Activated CD8-positive, alpha-beta memory T cell treated with anti-CD3 and anti-CD28 coated beads, Interleukin-2, amount 10 ng/mL, durations not matched to agents 7 days and 5 days (primary cell): ENCODE measurements around the gene WDR81. TPM values are rescaled to one million over a fixed set of nuclear protein-coding genes. Genes with fewer than 3 reads are reported as not detected.

ENCODE experiments used
- ATAC-seq: fragments of 150-1000 bp; cut with Tn5 transposase; one replicate; pipeline ENCODE4 v1.10.0; 2021; ENCODE audit warnings: moderate library complexity
- CTCF ChIA-PET: fragments of 350-600 bp; sonication (Branson Sonifier 250); formaldehyde crosslinking; loops from one replicate; lab custom pipeline; 2021; ENCODE audit warnings: antibody characterized with exemption; lab: Charles Lee
- DNase-seq: peaks from one replicate; pipeline ENCODE4 v3.0.0-alpha.2; 2020
- H3K27ac Mint-ChIP-seq: one replicate; pipeline ENCODE4 v1.8.0; 2021; ENCODE audit warnings: mild to moderate bottlenecking, mixed read lengths
- H3K27me3 Mint-ChIP-seq: one replicate; pipeline ENCODE4 v1.8.0; 2021; ENCODE audit warnings: mixed read lengths
- H3K36me3 Mint-ChIP-seq: one replicate; pipeline ENCODE4 v1.8.0; 2021; ENCODE audit warnings: mild to moderate bottlenecking, mixed read lengths
- H3K4me1 Mint-ChIP-seq: one replicate; pipeline ENCODE4 v1.8.0; 2021; ENCODE audit warnings: mixed read lengths
- H3K4me3 Mint-ChIP-seq: one replicate; pipeline ENCODE4 v1.8.0; 2021; ENCODE audit warnings: mild to moderate bottlenecking, moderate library complexity, mixed read lengths
- H3K9me3 Mint-ChIP-seq: one replicate; pipeline ENCODE4 v1.8.0; 2022; ENCODE audit warnings: low read depth, mixed read lengths
- total RNA-seq, 2 experiments: library from RNA; stranded (reverse); gene quantifications; one replicate each; pipeline ENCODE4 v1.2.3, GENCODE V29; 2021

Gene WDR81
- total RNA-seq, 2 experiments from 2014 or later = 28.7 to 32.1 TPM

DNA sequence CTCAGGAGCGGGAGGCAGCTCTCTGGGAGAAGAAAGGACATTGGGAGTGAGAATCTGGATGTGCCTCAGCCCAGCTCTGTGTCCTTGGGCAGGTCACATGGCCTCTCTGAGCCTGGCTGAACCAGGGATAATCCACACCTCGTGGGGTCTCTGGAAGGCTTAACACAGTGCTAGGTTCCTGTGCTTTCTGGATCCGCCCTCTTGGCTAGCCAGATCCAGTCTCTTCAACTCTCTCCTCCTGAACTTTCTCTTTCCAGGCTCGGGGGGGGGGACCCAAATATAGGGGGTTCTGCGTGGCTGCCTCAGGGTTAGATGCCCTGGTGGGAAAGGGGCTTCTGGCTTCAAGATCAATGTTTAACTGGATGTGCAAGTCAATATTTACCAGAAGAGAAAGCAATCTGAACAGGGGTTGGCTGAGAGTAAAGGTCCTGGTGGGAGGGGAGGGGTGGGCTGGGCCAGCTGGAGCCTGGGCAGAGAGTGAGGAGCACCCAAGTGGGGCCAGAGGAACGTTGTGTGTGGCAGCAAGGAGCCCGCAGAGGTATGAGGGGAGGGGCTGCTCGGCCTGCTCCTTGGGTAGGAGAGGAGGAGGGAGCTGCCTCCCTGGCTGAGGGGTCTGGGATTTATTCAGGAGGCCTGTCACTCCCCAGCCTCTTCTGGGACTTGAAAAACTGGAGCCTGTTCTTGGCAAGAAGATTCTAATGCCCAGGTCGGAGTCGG, 18.0 kb downstream of the WDR81 start, which contains the start of gene SERPINF2:
SERPINF2 (plus strand) TSS at position 501 of the 717 bp plus-strand sequence. CDS start 2,125 bp downstream, outside the sequence.
- H3K27me3 Mint-ChIP-seq = no peaks in the 10 kb centered on the region
- no peaks in the 10 kb centered on the region for H3K36me3 Mint-ChIP-seq
- H3K27ac Mint-ChIP-seq = no peak within 1 kb of the TSS
- no peaks in the 10 kb centered on the region for H3K9me3 Mint-ChIP-seq
- no peak within 1 kb of the TSS for H3K4me3 Mint-ChIP-seq
- ATAC-seq (no peak), DNase-seq (no peak)
- H3K4me1 Mint-ChIP-seq = no peaks in the 10 kb centered on the region
- CTCF ChIA-PET = no interaction called here

GRCh38 chr17:1743088-1743439, 18.6 kb downstream of the WDR81 start:
- Mint-ChIP-seq H3K4me1 (no peaks in the 10 kb centered on the region), H3K9me3 (no peaks in the 10 kb centered on the region), H3K36me3 (no peaks in the 10 kb centered on the region), H3K27ac (no peak overlapping the region), H3K4me3 (no peak overlapping the region), H3K27me3 (no peaks in the 10 kb centered on the region)
- CTCF ChIA-PET = no interaction called here
- no peak for DNase-seq
- no peak for ATAC-seq

DNA sequence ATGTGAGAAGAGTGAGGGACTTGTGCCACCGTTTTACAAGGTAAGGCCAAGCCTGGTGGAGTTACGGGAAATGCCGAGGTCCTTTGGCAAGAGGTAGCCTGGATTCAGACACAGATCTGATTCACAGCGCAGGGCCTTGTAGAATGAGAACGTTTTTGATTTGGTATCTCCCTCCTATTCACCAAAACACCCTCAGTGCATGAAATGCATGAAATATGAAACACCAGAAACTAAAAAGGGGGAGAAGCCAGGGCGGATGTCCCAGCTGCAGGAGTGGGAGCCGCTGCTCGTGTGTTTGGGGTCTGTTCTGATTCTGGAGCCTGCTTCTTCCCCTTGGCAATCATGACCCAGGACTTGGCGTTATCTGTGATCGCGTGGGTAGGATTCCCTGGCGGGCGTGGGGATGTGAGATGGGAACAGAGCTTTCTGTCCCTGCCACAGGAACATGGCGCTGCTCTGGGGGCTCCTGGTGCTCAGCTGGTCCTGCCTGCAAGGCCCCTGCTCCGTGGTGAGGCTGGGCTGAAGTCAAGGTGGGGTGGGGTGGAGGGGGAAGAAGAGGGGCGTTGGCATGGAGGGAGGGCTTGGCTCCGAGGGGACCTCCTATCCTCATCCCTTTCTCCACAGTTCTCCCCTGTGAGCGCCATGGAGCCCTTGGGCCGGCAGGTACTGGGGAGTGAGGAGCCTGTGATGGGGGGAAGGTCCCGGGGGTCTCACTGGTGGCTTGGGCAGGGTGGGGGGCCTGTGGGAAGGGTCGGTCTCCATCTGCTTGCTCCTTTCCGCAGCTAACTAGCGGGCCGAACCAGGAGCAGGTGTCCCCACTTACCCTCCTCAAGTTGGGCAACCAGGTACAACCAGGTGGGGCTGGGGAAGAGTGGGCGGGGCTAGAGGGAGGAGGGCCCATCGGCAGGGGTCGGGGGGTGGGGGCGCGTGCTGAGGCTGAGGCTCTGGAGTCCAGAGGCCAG, 20.3 kb downstream of the WDR81 start:
- Mint-ChIP-seq H3K27me3 (no peaks in the 10 kb centered on the region), H3K4me1 (no peaks in the 10 kb centered on the region), H3K9me3 (no peaks in the 10 kb centered on the region), H3K4me3 (no peak overlapping the region), H3K36me3 (no peaks in the 10 kb centered on the region), H3K27ac (no peak overlapping the region)
- DNase-seq = no peak
- no peak for ATAC-seq
- CTCF ChIA-PET = interaction anchor here (1.4 kb wide), 1 partner anchor 121 kb away, joined by 5 read pairs; no protein-coding TSS in a partner anchor

- DNase-seq = no peak
- Mint-ChIP-seq H3K4me3 (no peak overlapping the region), H3K36me3 (no peaks in the 10 kb centered on the region), H3K27ac (no peak overlapping the region), H3K4me1 (no peaks in the 10 kb centered on the region), H3K27me3 (no peaks in the 10 kb centered on the region), H3K9me3 (no peaks in the 10 kb centered on the region)
- CTCF ChIA-PET = no interaction called here
- no peak for ATAC-seq
Observed at GRCh38 chr17:1745513-1746020, 21.1 kb downstream of the WDR81 start.

DNA sequence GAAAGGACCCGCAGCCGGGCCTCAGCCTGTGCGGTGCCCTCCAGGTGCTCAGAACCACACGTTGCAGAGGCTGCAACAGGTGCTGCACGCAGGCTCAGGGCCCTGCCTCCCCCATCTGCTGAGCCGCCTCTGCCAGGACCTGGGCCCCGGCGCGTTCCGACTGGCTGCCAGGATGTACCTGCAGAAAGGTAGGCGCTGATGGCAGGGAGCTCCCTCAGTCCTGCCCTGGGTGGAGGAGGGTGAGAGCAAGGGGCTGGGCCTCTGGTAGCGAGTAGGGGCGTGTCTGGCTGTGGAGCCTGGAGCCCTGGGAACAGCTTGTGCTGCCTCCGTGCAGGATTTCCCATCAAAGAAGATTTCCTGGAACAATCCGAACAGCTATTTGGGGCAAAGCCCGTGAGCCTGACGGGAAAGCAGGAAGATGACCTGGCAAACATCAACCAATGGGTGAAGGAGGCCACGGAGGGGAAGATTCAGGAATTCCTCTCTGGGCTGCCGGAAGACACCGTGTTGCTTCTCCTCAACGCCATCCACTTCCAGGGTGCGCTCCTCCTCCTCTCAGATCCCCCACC, 22.6 kb downstream of the WDR81 start:
- Mint-ChIP-seq H3K9me3 (no peaks in the 10 kb centered on the region), H3K4me1 (no peaks in the 10 kb centered on the region), H3K27ac (no peak overlapping the region), H3K36me3 (no peaks in the 10 kb centered on the region), H3K27me3 (no peaks in the 10 kb centered on the region), H3K4me3 (no peak overlapping the region)
- ATAC-seq (no peak), DNase-seq (no peak)
- CTCF ChIA-PET = interaction anchor here (0.8 kb wide), 1 partner anchor 36 kb away, joined by 3 read pairs; no protein-coding TSS in a partner anchor

DNA sequence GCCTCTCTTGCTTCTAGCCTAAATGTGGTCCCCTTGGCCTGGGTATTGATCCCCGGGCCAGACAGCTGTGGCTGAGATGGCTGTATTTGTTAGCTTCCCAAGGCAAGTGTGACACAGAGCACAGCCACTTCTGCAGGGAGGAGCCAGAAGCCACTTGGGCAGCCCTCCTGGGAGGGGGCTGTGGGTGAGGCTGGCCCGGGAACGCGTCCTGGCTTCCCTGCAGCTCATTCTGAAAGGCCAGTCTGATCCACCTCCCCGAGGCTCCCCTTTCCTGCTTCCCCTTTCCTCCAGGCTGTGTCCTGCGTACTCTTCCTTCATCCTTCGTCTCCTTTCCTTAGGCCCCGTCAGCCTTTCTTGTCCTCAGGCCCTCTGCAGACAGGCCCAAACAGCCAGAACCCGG, 26.1 kb downstream of the WDR81 start:
- Mint-ChIP-seq H3K4me3 (no peak overlapping the region), H3K4me1 (no peaks in the 10 kb centered on the region), H3K9me3 (no peaks in the 10 kb centered on the region), H3K27me3 (no peaks in the 10 kb centered on the region), H3K36me3 (no peaks in the 10 kb centered on the region), H3K27ac (no peak overlapping the region)
- CTCF ChIA-PET = no interaction called here
- DNase-seq (no peak), ATAC-seq (no peak)

- Mint-ChIP-seq H3K36me3 (no peaks in the 10 kb centered on the region), H3K9me3 (no peaks in the 10 kb centered on the region), H3K27me3 (no peaks in the 10 kb centered on the region), H3K4me1 (no peaks in the 10 kb centered on the region), H3K27ac (no peak overlapping the region), H3K4me3 (no peak overlapping the region)
- CTCF ChIA-PET = interaction anchor here (1.4 to 1.9 kb wide), 2 partner anchors 15 to 31 kb away, joined by 3 to 5 read pairs; no protein-coding TSS in a partner anchor
- no peak for ATAC-seq
- DNase-seq = no peak
Observed at GRCh38 chr17:1752425-1753262, 28.1 kb downstream of the WDR81 start.

- no peak for ATAC-seq
- no peak overlapping the region for H3K4me3 Mint-ChIP-seq
- DNase-seq = no peak
- CTCF ChIA-PET = interaction anchor here (1.9 kb wide), 1 partner anchor 33 kb away, joined by 5 read pairs; no protein-coding TSS in a partner anchor
- H3K27me3 Mint-ChIP-seq = no peaks in the 10 kb centered on the region
- no peaks in the 10 kb centered on the region for H3K36me3 Mint-ChIP-seq
- H3K27ac Mint-ChIP-seq = no peak overlapping the region
- H3K9me3 Mint-ChIP-seq = no peaks in the 10 kb centered on the region
- no peaks in the 10 kb centered on the region for H3K4me1 Mint-ChIP-seq
Observed at GRCh38 chr17:1753767-1754429, 29.4 kb downstream of the WDR81 start.

GRCh38 chr17:1754430-1755112, 30.1 kb downstream of the WDR81 start:
- H3K27ac Mint-ChIP-seq = no peak overlapping the region
- H3K4me3 Mint-ChIP-seq = no peak overlapping the region
- H3K36me3 Mint-ChIP-seq = no peaks in the 10 kb centered on the region
- ATAC-seq (no peak), DNase-seq (no peak)
- CTCF ChIA-PET = interaction anchor here (0.9 kb wide), 1 partner anchor 11 kb away, joined by 4 read pairs; no protein-coding TSS in a partner anchor
- H3K4me1 Mint-ChIP-seq = no peaks in the 10 kb centered on the region
- no peaks in the 10 kb centered on the region for H3K9me3 Mint-ChIP-seq
- no peaks in the 10 kb centered on the region for H3K27me3 Mint-ChIP-seq

- H3K27ac Mint-ChIP-seq = no peak overlapping the region
- CTCF ChIA-PET = interaction anchor here (0.9 kb wide), 1 partner anchor 10 kb away, joined by 4 read pairs; no protein-coding TSS in a partner anchor
Observed at GRCh38 chr17:1755252-1755826, 30.8 kb downstream of the WDR81 start.

DNA sequence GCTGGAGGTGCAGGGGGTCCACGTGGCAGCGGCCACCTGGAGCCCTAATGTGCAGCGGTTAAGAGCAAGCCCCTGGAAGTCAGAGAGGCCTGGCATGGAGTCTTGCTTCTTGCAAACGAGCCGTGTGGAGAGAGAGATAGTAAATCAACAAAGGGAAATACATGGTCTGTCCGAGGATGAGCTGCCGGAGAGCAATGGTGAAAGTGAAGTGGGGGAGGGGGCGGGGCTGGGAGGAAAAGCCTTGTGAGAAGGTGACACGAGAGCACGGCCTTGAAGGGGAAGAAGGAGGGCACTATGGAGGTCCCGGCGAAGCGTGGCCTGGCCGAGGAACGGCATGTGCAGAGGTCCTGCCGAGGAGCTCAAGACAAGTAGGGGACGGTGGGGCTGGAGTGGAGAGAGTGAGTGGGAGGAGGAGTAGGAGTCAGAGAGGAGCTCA, 31.3 kb downstream of the WDR81 start:
- no peaks in the 10 kb centered on the region for H3K4me1 Mint-ChIP-seq
- ATAC-seq = no peak
- CTCF ChIA-PET = no interaction called here
- H3K9me3 Mint-ChIP-seq = no peaks in the 10 kb centered on the region
- no peaks in the 10 kb centered on the region for H3K27me3 Mint-ChIP-seq
- DNase-seq = no peak
- H3K4me3 Mint-ChIP-seq = no peak overlapping the region
- H3K27ac Mint-ChIP-seq = no peak overlapping the region
- H3K36me3 Mint-ChIP-seq = no peaks in the 10 kb centered on the region

More at GRCh38 chr17:1755252-1755826, 30.8 kb downstream of the WDR81 start:
- H3K4me1 Mint-ChIP-seq = no peaks in the 10 kb centered on the region
- H3K36me3 Mint-ChIP-seq = no peaks in the 10 kb centered on the region
- ATAC-seq = no peak
- H3K27me3 Mint-ChIP-seq = no peaks in the 10 kb centered on the region
- no peak overlapping the region for H3K4me3 Mint-ChIP-seq
- H3K9me3 Mint-ChIP-seq = no peaks in the 10 kb centered on the region
- DNase-seq = no peak
